ENCODE data around the gene OR52K2.
"Not testable (repeated sequence)": the region's sequence is repeated elsewhere in the genome, so short reads cannot be mapped to it uniquely, and the experiment has no call there.

Gene OR52K2

GRCh38 chr11:4448995-4449394 is at the start of gene OR52K2:
OR52K2 (plus strand) TSS chr11:4449295; CDS start chr11:4449340, 45 bp downstream.
- no peak for DNase-seq (ENCODE audit: low spot score)

DNA sequence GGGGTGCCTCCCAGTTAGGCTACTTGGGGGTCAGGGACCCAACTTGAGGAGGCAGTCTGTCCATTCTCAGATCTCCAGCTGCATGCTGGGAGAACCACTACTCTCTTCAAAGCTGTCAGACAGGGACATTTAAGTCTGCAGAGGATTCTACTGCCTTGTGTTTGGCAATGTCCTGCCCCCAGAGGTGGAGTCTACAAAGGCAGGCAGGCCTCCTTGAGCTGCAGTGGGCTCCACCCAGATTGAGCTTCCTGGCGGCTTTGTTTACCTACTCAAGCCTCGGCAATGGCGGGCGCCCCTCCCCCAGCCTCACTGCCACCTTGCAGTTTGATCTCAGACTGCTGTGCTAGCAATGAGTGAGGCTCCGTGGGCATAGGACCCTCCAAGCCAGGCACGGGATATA is 42.9 kb upstream of the OR52K2 start:
- DNase-seq (ENCODE audit: low spot score), result not testable (repeated sequence)

DNA sequence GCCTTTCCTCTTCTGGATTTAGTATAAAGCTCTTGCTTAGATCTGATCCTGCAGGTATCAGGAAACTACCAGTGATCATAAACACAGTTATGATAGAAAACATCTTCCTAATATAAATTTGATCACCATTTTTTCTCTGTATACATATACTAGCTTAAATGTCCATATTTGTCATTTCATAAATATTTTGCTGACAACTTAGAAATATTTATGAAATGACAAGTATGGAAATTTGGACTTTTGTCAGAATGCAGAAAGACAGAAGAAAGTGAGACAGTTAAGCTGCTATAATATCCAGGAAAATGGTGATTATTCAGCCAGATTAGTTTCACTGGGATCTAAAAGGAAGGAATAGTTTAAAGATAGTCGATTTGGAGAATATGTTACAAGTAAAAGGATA is 32.8 kb upstream of the OR52K2 start:
- DNase-seq (ENCODE audit: low spot score), result no peak

GRCh38 chr11:4416816-4417215 is 32.3 kb upstream of the OR52K2 start:
- no peak for DNase-seq (ENCODE audit: low spot score)

- no peak for DNase-seq (ENCODE audit: low spot score)
These were observed 30.7 kb upstream of the OR52K2 start for GRCh38 chr11:4418403-4418802.

DNA sequence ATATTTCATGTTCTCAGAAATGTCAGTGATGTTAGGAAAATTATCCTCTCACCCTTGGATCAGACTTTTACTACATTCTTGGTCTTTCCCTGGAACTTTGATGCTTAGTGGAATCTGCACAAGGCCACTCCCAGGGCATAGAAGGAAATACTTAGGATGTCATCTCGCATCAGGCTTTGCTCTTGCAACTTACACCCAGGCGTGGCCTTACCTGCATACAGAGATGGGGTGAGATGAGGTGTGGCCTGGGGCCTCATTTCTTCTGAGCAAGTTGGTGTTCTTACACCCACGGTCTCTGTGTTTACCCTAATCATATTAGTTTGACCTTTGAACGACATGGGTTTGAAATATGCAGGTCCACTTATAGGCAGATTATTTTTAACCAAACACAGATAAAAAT is 19.0 kb upstream of the OR52K2 start:
- DNase-seq (ENCODE audit: low spot score), result no peak

DNA sequence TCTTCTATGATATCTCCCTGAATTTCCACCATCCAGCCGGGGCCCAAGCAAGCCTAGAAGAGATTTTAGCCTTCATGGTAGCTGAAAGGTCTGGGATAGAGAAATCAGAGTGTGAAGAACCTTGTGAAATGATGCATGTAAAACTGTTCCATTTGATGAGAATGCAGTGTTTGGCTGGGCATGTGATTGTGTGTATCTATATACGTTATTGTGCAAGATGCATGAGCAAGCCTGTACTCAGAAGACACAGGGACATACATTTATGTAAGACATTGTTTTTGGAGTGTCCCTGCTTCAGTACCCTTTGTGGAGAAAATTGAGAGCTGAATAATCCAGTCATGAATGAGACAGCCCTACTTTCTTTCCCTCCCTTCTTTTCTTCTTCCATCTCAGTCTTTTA is 15.2 kb upstream of the OR52K2 start:
- DNase-seq (ENCODE audit: low spot score), result no peak

DNA sequence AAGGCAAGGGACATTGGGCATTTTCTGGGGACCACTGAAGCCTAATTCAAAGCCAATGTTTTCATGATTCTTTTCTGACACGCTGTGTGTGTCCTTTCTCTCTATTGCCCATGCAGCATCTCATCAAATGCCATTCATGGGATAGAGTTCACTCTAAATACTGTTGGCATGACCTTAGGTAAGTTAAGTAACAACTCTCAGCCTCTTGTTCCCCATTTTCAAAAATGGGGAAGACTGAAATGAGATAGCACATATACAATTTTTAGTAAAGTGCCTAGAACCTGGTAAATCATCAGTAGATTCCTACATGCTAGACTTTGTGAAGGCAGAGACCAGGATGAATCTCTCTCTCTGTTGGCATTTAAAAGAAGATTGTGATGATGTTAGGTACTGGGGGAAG is 12.7 kb upstream of the OR52K2 start:
- no peak for DNase-seq (ENCODE audit: low spot score)

DNA sequence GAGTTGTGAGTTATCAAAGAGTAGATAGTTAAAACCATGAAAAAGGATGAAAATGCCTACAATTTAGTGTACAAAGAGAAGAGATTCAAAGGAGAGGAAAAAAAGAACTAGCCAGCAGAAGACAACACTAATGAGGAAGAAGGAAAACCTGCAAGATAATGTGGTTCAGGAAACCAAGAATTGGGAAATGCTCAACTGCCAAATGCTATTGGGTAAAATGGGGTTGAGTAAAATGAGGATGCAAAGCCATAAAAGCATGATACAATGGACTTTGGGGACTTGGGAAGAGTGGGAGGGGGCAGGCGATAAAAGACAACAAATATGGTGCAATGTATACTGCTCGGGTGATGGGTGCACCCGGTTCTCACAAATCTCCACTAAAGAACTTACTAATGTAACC is 7.6 kb upstream of the OR52K2 start:
- no peak for DNase-seq (ENCODE audit: low spot score)

- no peak for DNase-seq (ENCODE audit: low spot score)
These were observed 5.7 kb upstream of the OR52K2 start for GRCh38 chr11:4443232-4443891.

GRCh38 chr11:4453118-4453517 is 4.0 kb downstream of the OR52K2 start:
- no peak for DNase-seq (ENCODE audit: low spot score)

- no peak for DNase-seq (ENCODE audit: low spot score)
These were observed 4.9 kb downstream of the OR52K2 start for GRCh38 chr11:4454021-4454420.

GRCh38 chr11:4455419-4455818 is 6.3 kb downstream of the OR52K2 start:
- no peak for DNase-seq (ENCODE audit: low spot score)

- no peak for DNase-seq (ENCODE audit: low spot score)
These were observed 10.4 kb downstream of the OR52K2 start for GRCh38 chr11:4459500-4459899.

DNA sequence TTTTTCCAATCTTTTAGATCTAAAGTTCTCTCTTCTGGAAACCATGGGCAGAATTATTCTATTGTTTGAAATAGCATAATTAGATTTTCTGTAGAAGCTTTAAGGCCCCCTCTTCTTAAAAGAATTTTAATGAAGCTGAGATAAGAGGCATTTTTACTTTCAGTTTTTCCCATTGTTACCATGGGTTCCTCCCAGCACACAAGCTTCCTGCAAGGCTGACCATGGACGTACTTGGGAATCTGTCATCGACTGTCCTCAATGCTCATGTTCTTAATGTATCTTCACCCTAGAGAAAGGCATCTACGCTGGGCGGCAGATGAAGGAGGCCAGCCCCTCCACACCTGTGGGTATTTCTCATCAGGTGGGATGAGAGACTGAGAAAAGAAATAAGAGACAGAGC is 11.1 kb downstream of the OR52K2 start:
- no peak for DNase-seq (ENCODE audit: low spot score)

GRCh38 chr11:4464216-4465159 is 15.4 kb downstream of the OR52K2 start:
- DNase-seq (ENCODE audit: low spot score), result no peak

DNA sequence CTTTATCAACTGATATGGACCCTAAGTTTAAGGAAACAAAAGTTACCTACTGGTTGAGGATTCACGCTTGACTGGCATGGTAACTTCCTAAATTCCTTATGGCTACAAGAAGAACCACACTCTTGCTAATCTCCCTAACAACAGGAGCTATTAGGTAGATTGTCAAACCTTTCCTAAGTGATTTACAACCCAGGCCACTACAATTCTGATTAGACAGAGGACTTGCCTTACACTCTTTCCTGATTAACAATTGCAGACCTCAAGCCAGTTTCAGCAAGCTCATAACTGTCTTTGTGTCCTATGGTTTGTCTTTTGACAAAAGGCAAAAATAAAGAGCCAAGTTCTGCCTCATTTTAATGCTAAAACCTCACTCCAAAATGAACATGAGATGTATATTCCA is 16.3 kb downstream of the OR52K2 start:
- DNase-seq (ENCODE audit: low spot score), result no peak

DNA sequence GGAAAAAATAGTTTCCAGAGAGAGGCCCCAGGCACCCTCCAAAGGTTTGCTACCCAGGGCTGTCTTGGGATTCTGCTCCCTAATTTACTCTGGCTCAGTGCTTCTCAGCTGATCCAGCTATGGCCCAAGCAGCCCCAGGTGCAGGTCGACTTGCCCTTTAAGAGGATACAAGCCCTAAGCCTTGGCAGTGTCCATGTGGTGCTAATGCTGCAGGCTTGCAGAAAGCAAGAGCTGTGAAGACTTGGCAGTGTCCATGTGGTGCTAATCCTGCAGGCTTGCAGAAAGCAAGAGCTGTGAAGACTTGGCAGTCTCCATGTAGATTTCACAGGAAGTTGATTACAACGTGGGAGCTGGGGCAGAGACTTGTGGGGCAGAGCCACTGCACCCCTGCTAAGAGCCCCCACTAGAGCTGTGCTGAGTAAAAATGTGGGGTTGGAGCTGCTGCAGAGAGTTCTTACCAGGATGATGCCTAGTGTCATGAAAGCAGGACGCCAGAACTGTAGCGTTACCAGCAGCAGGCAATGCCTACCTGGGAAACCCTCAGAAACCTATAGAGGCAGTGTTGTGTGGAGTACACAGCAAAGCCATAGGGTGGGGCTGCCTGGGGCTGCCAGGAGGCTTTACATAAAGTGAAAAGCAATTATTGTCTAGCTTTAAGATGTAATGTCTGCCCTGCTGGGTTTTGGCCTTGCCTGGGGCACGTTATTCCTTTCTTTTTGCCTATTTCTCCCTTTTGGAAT is 17.2 kb downstream of the OR52K2 start:
- DNase-seq (ENCODE audit: low spot score), result no peak

GRCh38 chr11:4466871-4467442 is 17.9 kb downstream of the OR52K2 start:
- no peak for DNase-seq (ENCODE audit: low spot score)

- DNase-seq (ENCODE audit: low spot score), result no peak
These were observed 18.9 kb downstream of the OR52K2 start for GRCh38 chr11:4467811-4468606.

DNA sequence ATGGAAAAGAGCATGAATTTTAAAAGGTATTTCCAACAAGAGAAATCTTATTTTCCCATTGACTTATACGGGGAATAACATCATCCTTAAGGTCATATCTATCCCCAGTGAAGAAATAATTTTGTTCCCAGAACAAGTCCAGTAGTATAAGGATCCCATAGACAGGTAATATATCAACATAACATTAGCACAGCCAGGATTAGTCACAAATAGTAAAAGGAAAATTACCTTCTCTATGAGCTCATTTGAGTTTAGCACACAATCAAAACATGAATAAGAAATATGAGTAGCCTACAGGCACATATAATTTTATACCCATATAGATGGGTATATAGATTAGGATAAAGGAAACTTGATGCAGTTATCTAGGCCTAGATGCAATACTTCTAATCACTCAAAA is 30.5 kb downstream of the OR52K2 start:
- DNase-seq (ENCODE audit: low spot score), result no peak
